NOMO-1 (cell line): ENCODE data around the gene PCSK2.

Experiments
- DNase-seq, 2 experiments: peaks; one replicate each; lab custom pipeline; 2025; ENCODE audit not compliant: unreplicated experiment in 2 of 2; lab: John Stamatoyannopoulos, UW

PCSK2 gene

DNA sequence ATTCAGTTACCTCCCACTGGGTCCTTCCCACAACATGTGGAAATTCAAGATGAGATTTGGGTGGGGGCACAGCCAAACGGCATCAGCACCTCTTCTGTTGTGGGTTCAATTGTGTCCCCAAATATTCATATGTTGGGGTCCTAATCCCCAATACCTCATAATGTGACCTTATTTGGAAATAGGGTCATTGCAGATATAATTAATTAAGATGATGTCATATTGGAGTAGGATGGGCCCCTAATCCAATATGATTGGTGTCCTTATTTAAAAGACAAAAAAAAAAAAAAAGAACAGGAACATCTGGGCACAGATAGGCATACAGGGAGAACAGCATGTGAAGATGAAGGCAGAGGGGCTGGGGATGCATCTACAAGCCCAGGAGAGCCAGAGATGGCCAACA, 214.9 kb downstream of the PCSK2 start:
- DNase-seq = no peak

DNA sequence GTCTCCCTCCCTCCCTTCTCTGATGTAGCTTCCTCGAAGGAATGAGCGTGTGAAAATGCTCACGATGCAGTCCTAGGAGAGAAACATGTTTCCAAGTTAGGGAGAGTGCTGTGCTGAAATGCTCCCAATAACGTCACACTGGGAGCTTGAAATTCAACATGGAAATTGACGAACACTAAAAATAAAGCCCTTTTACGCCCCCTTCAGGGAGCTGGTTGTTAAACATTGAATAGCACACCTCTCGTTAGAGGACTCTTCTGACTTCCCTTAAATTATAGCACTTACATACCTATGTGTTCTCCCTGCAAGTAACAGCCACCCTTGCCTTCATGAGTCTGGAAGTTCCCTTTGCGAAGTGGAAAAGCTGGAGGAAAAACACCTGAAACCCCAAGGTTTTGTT, 215.7 kb downstream of the PCSK2 start:
- DNase-seq = no peak

- no peak for DNase-seq
Measured at GRCh38 chr20:17443131-17443858, 216.5 kb downstream of the PCSK2 start.

DNA sequence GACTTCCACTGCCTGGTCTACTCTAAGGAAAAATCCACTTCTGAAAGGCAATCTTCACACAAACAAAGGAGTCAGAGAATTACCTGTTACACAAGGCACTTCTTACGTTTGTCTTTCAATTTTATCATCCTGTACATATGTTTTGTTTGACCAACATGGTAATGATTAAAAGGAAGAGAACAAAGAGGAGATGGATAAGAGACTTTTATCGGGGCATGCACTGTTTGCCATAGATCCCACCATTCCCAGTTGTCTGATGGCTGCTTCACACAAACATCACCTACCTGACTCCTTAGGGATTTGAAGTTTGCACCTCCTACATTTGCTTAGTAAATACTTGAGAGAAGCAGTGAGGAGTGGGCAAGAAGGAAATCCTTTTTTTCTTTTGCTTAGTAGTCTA, 217.3 kb downstream of the PCSK2 start:
- DNase-seq = no peak

GRCh38 chr20:17445543-17445942, 218.7 kb downstream of the PCSK2 start:
- DNase-seq = no peak

DNA sequence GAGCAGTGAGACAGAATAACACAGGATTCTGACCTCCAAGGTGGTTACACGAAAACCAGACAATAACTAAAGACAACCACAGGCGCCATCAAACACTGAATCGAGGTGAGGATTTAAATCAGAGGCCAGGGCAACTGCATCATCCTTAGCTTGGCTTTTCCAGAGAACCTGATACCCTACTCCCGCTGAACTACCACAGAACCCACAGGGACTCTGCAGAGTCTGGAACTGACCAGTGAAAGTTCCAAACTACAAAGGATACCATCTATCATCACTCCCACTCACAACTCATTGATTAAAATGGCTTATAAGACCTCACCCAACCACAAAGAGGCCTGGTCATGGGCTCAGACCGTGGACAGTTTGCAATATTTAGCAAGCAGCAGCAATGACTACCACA, 219.3 kb downstream of the PCSK2 start:
- DNase-seq = no peak

- DNase-seq = no peak
Measured at GRCh38 chr20:17448071-17448470, 221.2 kb downstream of the PCSK2 start.

- no peak for DNase-seq
Measured at GRCh38 chr20:17449031-17449430, 222.2 kb downstream of the PCSK2 start.

- DNase-seq = no peak
Measured at GRCh38 chr20:17452441-17452840, 225.6 kb downstream of the PCSK2 start.

DNA sequence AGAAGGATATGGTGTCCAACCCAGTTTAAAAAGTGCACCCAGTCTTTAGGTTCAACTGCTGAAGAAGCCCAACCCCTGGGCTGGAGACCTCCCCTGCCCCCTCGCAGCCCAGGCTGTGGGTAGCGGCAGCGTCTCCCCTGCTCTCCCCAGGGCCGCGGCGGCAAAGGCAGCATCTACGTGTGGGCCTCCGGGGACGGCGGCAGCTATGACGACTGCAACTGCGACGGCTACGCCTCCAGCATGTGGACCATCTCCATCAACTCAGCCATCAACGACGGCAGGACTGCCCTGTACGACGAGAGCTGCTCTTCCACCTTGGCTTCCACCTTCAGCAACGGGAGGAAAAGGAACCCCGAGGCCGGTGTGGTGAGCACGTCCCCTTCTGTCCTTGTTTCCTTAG, 226.8 kb downstream of the PCSK2 start:
- no peak for DNase-seq

DNA sequence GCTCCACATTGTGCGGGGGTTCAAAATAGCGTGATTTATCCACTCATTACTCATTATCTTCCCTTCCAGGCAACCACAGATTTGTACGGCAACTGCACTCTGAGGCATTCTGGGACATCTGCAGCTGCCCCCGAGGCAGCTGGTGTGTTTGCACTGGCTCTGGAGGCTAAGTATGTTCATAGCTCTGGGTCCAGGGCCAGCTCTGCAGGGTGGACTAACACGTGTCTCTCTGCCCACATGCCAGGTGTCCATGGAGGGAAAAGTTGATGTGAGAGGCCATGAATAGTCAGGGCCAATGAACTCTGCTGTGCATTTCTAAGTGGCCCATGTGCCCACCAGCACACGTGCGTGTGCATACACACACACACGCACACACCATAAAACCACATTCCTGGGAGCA, 229.4 kb downstream of the PCSK2 start:
- no peak for DNase-seq

- no peak for DNase-seq
Measured at GRCh38 chr20:17457079-17457478, 230.2 kb downstream of the PCSK2 start.

DNA sequence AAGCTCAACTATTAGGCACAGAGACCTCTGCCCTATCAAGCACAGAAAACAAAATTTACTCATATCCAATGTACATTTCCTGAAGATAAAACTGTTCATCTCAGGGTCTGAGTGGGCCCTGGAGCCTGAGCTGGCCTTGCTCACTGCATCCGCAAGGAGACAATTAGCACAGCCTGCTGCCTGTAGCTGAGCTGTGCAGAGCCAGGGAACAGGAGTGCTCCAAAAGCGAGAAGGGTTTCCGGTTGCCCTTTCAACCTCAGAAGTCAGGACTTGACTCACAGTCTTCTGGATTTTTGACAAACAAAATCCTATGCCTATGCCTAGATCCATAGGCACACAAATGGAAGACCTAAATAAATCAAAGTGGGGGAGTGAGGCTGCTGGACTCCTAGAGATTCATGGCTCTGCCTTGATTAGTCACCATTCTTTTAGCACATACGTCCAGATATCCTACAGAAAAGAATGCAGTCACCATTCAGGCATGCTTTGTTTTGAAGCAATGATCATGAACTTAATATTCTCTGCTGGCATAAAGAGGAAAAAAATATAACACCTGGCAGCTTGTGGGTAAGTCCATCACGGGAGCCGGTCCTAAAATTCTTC, 230.8 kb downstream of the PCSK2 start:
- DNase-seq = no peak

DNA sequence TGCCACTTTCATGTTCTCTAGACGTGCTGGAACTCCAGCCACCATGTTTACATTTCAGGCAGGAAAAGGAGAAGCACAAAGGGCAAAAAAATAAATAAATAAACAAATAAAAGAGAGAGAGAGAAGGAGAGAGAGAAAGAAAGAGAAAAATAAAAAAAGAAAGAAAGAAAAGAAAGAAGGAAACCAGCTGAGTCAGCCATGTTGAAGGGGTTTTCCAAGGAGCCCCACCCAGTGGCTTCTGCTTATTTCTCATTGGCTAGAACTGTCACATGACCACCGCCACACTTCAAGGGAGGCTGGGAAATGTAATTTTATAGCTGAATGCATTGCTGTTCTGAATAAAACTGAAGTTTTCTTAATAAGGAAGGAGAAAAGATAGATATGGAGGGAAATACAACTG, 233.3 kb downstream of the PCSK2 start:
- no peak for DNase-seq

GRCh38 chr20:17461941-17462340, 235.1 kb downstream of the PCSK2 start:
- no peak for DNase-seq

DNA sequence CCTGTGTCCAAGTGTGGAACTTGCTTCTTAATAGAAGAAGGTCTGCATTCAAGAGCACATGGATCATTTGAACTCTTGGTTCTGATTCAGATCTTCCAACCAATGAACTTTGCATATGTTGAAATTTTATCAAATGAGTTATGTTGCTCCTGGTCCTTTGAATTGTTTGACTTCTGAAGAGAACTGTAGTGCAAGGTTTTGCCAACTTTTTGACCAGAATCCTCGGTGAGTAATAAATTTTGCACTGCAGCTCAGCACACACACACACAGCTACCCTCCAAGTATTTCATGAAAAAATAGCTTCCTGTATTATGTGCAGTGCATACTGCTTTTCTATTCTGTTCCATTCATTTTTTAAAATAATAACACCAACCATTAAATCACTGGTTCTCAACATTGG, 236.9 kb downstream of the PCSK2 start:
- DNase-seq = no peak

DNA sequence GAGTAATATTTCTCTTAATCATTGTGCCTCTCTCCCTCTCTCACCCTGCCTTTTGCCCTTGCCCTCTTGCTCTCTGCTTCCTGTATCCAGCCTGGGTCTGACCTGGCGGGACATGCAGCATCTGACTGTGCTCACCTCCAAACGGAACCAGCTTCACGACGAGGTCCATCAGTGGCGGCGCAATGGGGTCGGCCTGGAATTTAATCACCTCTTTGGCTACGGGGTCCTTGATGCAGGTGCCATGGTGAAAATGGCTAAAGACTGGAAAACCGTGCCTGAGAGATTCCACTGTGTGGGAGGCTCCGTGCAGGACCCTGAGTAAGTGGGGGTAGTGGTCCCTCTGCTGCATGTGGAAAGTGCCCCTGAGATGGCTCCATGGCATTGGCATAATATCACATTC, 238.4 kb downstream of the PCSK2 start:
- no peak for DNase-seq

GRCh38 chr20:17466641-17467040, 239.8 kb downstream of the PCSK2 start:
- DNase-seq = no peak

GRCh38 chr20:17467120-17467655, 240.3 kb downstream of the PCSK2 start:
- DNase-seq = no peak

DNA sequence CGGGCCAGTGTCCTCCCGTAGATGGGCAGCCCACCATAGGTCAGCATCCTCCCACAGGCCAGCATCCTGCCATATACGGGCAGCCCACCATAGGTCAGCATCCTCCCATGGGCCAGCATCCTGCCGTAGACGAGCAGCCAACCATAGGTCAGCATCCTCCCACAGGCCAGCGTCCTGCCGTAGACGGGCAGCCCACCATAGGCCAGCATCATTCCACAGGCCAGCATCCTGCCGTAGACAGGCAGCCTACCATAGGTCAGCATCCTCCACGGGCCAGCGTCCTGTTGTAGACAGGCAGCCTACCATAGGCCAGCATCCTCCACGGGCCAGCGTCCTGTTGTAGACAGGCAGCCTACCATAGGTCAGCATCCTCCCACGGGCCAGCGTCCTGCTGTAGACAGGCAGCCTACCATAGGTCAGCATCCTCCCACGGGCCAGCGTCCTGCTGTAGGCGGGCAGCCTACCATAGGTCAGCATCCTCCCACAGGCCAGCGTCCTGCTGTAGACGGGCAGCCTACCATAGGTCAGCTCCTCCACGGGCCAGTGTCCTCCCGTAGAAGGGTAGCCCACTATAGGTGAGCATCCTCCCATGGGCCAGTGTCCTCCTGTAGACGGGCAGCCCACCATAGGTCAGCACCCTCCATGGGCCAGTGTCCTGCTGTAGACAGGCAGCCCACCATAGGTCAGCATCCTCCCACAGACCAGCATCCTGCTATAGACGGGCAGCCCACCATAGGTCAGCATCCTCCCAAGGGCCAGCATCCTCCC, 241.4 kb downstream of the PCSK2 start:
- no peak for DNase-seq

DNA sequence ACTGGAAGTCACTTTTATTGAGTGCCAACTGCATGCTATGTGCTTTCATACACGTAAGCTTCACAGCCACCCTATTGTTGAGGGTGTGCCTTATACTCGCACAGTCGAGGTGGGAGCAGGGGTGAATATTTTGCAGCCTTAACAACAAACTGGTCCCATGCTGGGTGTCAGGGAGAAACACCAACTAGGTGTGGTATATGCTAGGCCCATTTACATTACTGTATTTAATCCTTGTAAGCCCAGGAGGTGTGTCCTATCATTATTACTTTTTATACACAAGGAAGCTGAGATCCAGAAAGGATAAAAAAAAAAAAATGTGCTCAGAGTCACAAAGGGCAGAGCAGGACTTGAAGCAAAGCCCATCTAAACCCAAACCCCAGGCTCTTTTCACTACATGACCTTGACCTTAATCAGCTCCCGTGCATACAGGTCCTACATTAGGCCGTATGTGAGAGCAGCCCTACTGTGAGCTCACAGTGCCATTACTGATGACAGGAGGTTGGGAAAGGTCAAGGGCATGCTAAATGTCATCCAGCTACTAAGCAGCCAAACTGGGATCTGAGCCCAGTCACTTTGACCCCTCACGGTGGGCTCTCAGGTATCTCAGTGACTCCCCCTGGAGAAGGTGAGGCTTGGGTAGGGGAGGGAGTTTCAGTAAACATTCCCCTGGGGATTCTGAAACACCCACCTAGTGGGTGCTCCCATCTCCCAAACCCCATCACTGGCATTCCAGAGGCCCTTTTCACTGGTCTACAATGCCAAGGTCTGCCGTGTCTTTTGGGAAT, 242.6 kb downstream of the PCSK2 start:
- no peak for DNase-seq
